Uterus (tissue), 4 donors: Measurements from ENCODE around the gene SERPINA4. TPM values are rescaled to one million over a fixed set of nuclear protein-coding genes. Genes with fewer than 3 reads are reported as not detected.

Experiments
- DNase-seq, 2 donors: peaks; one replicate each; pipeline ENCODE4 v3.0.0-alpha.2; 2019 to 2020
- H3K27ac ChIP-seq, 2 donors: fragments of 200-600 bp; sonication (generic); 1 replicate in 1 of 2; 2 replicates in 1 of 2; pipeline ENCODE4 v1.5.1; 2016 to 2018
- H3K27me3 ChIP-seq, 2 donors: fragments of 200-600 bp; sonication (generic); one replicate each; pipeline ENCODE4 v1.5.1; 2018 to 2019; ENCODE audit warnings: control low read depth in 1 of 2
- H3K36me3 ChIP-seq, 2 donors: fragments of 200-600 bp; sonication (generic); one replicate each; pipeline ENCODE4 v1.5.1; 2019; ENCODE audit warnings: control low read depth in 1 of 2
- H3K4me1 ChIP-seq, 2 donors: fragments of 200-600 bp; sonication (generic); one replicate each; pipeline ENCODE4 v1.5.1; 2018 to 2019; ENCODE audit warnings: control low read depth in 1 of 2
- H3K4me3 ChIP-seq, 2 donors: fragments of 200-600 bp; sonication (generic); 1 replicate in 1 of 2; 2 replicates in 1 of 2; pipeline ENCODE4 v1.5.1; 2018 to 2019; ENCODE audit warnings: mild to moderate bottlenecking in 1 of 2
- H3K9me3 ChIP-seq, 2 donors: fragments of 200-600 bp; sonication (generic); one replicate each; pipeline ENCODE4 v1.5.1; 2019; ENCODE audit warnings: control low read depth in 1 of 2
- POLR2A ChIP-seq, 2 donors: fragments of 450-650 bp; IDR thresholded peaks; one replicate each; pipeline ENCODE4 v1.6.1; 2016; ENCODE audit warnings: antibody characterized with exemption in 2 of 2, mild to moderate bottlenecking in 1 of 2, moderate library complexity in 1 of 2
- intact Hi-C: fragments of 100-400 bp; cut with DNase I; formaldehyde crosslinking; loops from one replicate; pipeline ENCODE4 v1.15.1; 2023; ENCODE audit warnings: low total_unique reads
- total RNA-seq, 4 donors: library from RNA; depleted of rRNA in 3 of 4; stranded (reverse); fragments of >200 nt in 3 of 4; gene quantifications; one replicate each; pipeline versions ENCODE4 v1.1.0 to v1.2.4, GENCODE V29; 2014 to 2023
- TF ChIP-seq, protein P1 (sequence below), 4 experiments: fragments of 200-600 bp in 2 of 4; fragments of 450-650 bp in 2 of 4; sonication (generic) in 2 of 4; IDR thresholded peaks; one replicate each; pipeline ENCODE4 v1.5.1; 2016 to 2019; ENCODE audit warnings: antibody characterized with exemption in 4 of 4, mild to moderate bottlenecking in 2 of 4, moderate library complexity in 1 of 4
- donor health status: DM: yes; HTN: yes; CAD: no.

SERPINA4 gene
- total RNA-seq, 4 donors from 2014 or later = 0.28 TPM; not detected in 3

- DNase-seq = no peak
- Histone ChIP-seq H3K4me3 (no peak overlapping the region), H3K9me3 (no peaks in the 10 kb centered on the region), H3K36me3 (no peaks in the 10 kb centered on the region), H3K27me3 (no peaks in the 10 kb centered on the region), H3K4me1 (no peaks in the 10 kb centered on the region), H3K27ac (no peak overlapping the region)
- intact Hi-C loops = no loop called here
- TF ChIP-seq POLR2A (IDR thresholded peaks at IDR 0.05) = no peak
- TF ChIP-seq, protein P1, sequence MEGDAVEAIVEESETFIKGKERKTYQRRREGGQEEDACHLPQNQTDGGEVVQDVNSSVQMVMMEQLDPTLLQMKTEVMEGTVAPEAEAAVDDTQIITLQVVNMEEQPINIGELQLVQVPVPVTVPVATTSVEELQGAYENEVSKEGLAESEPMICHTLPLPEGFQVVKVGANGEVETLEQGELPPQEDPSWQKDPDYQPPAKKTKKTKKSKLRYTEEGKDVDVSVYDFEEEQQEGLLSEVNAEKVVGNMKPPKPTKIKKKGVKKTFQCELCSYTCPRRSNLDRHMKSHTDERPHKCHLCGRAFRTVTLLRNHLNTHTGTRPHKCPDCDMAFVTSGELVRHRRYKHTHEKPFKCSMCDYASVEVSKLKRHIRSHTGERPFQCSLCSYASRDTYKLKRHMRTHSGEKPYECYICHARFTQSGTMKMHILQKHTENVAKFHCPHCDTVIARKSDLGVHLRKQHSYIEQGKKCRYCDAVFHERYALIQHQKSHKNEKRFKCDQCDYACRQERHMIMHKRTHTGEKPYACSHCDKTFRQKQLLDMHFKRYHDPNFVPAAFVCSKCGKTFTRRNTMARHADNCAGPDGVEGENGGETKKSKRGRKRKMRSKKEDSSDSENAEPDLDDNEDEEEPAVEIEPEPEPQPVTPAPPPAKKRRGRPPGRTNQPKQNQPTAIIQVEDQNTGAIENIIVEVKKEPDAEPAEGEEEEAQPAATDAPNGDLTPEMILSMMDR (IDR thresholded peaks at IDR 0.05) = no peak
Measured at GRCh38 chr14:94615254-94615653, 54.0 kb downstream of the SERPINA4 start.

- Histone ChIP-seq H3K36me3 (no peaks in the 10 kb centered on the region), H3K4me3 (no peak overlapping the region), H3K4me1 (no peaks in the 10 kb centered on the region), H3K27me3 (no peaks in the 10 kb centered on the region), H3K27ac (no peak overlapping the region), H3K9me3 (no peaks in the 10 kb centered on the region)
- intact Hi-C loops = no loop called here
- TF ChIP-seq POLR2A (IDR thresholded peaks at IDR 0.05) = no peak
- TF ChIP-seq, protein P1 (IDR thresholded peaks at IDR 0.05) = no peak
- no peak for DNase-seq
Measured at GRCh38 chr14:94615823-94616570, 54.8 kb downstream of the SERPINA4 start.

GRCh38 chr14:94617366-94617941 is 56.2 kb downstream of the SERPINA4 start:
- H3K4me3 ChIP-seq = no peak overlapping the region
- no peaks in the 10 kb centered on the region for H3K4me1 ChIP-seq
- no peaks in the 10 kb centered on the region for H3K9me3 ChIP-seq
- no peaks in the 10 kb centered on the region for H3K36me3 ChIP-seq
- H3K27me3 ChIP-seq = no peaks in the 10 kb centered on the region
- TF ChIP-seq, protein P1 (IDR thresholded peaks at IDR 0.05) = no peak
- DNase-seq = no peak
- intact Hi-C loops = no loop called here
- no peak overlapping the region for H3K27ac ChIP-seq

GRCh38 chr14:94617988-94618822 is 57.0 kb downstream of the SERPINA4 start:
- Histone ChIP-seq H3K27ac (no peak overlapping the region), H3K36me3 (no peaks in the 10 kb centered on the region), H3K27me3 (no peaks in the 10 kb centered on the region), H3K4me3 (no peak overlapping the region), H3K4me1 (no peaks in the 10 kb centered on the region), H3K9me3 (no peaks in the 10 kb centered on the region)
- no peak for TF ChIP-seq POLR2A (IDR thresholded peaks at IDR 0.05)
- TF ChIP-seq, protein P1 (IDR thresholded peaks at IDR 0.05) = no peak
- intact Hi-C loops = no loop called here
- no peak for DNase-seq

- no peaks in the 10 kb centered on the region for H3K27me3 ChIP-seq
- H3K36me3 ChIP-seq = no peaks in the 10 kb centered on the region
- no peak overlapping the region for H3K27ac ChIP-seq
- H3K4me3 ChIP-seq = no peak overlapping the region
- intact Hi-C loops = no loop called here
- no peak for DNase-seq
- no peaks in the 10 kb centered on the region for H3K9me3 ChIP-seq
- no peak for TF ChIP-seq POLR2A (IDR thresholded peaks at IDR 0.05)
- TF ChIP-seq, protein P1 (IDR thresholded peaks at IDR 0.05) = no peak
- no peaks in the 10 kb centered on the region for H3K4me1 ChIP-seq
Measured at GRCh38 chr14:94619297-94619696, 58.1 kb downstream of the SERPINA4 start.
